ENCODE results near the gene SHMT1.
"Not testable (repeated sequence)": the region's sequence is repeated elsewhere in the genome, so short reads cannot be mapped to it uniquely, and the experiment has no call there.

The SHMT1 gene

DNA sequence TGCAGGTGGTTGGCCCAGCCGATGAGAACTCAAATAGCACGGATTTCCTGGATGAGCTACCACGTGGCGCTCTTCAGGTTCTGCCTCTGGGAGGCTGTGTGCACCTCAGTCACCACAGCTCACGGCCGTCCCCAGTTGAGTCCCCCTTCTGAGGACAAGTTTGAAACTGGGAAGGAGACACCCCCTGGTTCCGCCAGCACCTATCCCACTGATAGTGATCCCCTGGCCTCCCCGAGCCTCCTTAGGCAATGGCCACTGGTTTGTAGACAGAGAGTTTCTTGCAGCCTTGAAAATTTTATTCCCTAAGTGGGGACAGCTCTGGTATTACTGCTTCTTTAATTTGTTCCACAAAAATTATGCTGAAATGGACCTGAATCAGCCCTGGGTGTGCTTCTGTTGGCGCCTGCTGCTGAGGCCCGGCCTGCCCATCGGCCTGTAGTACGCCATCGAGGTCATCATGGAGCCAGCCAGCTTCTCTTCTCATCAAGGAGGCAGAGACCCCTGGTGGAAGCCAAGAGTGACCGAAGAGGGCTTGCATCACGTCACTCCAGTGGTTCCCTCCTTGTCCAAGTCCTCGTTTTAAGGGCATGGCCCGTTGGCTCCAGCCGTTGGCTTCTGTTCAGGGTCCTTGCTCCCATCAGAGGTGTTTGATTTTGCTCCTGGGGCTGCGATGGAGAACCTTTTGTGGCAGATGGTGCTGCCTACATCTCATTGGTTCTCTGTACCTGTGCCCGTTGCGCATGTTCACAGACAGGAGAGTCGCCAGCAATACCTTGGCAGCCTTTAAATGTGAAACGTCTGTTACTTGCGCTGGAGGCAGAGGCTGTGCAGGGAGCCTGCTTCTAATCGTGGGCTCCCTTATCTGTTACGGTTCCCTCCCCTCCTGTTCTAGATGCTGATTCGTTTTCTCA, 39.0 kb downstream of the SHMT1 start:
- no peak for FAIRE-seq

DNA sequence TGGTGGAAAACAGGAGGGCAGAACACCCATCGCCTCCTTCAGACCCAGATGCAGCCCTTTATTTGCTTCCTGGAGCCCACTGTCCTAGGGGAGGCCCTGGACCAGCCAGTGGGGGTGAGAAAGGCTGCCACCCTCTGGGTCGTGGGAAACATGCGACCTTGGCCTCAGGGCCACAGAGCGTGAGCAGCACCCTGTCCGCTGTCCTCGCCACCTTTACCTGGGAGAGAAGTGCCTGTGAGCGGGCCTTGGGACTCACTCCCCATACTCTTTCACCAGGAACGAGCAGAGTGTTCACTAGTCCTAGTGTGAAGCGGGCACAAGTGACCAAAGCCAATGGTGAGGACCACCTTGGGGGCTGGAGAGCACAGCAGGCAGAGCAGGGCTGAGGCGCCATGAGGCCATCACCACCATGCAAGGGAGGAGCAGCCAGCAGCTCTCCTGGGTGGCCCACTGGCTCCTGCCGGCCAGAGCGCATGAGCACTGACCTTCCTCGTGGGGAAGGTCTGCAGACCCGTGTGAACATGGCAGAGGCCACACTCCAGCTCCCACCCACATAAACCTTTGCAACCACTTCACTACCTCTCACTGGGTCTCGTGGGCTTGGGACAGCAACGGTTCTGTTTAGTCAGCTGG, 39.7 kb downstream of the SHMT1 start:
- no peak for FAIRE-seq

DNA sequence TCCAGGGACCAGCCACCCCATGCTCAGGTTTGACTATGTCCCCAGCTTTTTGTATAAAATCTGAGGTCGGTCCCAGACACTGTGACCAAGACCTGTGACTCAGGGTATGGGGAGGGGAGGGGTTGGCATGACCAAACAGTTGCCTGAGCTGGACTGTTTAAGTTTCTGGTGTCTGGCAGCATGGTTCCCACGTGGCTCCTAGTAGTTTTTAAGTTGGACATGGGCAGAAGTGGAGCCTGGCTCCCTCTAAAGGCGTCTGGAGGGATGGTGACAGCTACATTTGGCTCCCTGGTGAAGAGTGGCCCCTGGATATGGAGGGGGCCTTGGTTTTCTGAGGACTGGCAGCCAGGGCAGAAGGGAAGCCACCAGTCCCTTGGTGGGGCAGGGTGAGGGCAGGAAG, 40.3 kb downstream of the SHMT1 start:
- no peak for FAIRE-seq

DNA sequence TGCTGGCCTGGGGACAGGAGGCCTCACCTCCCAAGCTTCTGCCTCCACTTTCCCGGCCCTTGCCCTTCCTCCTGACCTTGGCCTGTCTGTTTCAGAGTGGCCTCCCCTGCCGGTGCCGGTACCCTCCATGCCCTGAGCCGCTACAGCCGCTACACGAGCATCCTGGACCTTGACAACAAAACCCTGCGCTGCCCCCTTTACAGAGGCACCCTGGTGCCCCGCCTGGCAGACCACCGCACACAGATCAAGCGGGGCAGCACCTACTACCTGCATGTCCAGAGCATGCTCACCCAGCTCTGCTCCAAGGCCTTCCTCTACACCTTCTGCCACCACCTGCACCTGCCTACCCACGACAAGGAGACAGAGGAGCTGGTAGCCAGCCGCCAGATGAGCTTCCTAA, 40.8 kb downstream of the SHMT1 start:
- FAIRE-seq: no peak

DNA sequence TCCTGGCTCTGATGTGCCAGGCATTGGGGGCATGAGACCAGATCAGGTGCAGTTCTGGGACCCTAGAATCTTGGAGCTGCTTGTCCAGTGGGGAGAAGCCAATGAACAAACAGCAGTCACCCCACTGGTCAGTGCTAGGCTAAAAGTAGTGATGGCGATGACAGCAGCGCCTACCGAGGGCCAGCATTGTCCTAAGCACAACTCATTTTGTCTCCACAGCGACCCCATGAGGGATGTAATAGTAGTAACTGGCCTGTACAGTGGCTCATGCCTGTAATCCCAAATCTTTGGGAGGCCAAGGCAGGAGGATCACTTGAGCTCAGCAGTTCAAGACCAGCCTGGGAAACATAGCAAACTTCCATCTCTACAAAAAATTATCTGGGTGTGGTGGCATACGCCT, 42.0 kb downstream of the SHMT1 start:
- no peak for FAIRE-seq

DNA sequence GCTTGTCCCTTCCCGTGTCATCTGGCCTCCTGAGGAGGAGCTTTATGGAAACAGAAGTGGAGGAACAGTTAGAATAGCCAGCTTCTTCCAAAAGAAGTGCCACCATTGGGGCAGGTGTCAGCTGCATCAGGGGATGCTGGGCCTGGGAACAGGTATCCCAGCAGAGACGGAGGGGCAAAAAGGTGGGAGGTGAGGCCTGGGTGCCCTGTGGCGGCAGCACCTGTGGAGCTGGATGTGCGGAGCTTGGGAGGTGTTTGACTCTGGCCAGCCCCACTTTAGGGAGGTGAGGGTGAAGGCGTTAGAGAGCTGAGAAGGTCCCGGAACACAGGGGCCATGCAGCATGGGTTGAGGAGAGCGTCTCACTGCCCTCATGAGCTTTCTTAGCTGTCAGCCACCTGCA, 43.0 kb downstream of the SHMT1 start:
- FAIRE-seq: no peak

DNA sequence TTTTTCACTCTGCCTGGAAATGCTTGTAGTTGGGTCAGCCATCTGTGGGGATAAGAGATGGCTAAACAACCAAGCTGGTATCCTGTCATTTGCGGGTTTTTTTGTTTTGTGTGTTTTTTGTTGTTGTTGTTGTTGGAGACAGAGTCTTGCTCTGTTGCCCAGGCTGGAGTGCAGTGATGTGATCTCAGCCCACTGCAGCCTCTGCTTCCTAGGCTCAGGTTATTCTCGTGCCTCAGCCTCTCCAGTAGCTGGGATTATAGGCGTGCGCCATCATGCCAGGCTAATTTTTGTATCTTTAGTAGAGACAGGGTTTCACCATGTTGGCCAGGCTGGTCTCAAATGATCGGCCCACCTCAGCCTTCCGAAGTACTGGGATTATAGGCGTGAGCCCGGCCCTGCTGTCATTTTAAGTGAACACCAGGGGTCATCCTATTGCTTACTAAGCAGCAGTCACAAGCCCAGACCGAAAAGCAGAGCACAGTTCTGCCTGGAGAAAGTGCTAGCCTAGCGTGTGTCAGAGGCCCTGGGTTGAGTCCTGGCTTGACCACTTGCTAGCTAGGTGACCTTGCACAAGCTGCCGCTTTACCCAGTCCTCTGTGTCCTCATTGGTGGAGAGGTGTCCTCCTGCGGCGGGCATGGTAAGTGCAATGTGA, 43.6 kb downstream of the SHMT1 start:
- FAIRE-seq: no peak

DNA sequence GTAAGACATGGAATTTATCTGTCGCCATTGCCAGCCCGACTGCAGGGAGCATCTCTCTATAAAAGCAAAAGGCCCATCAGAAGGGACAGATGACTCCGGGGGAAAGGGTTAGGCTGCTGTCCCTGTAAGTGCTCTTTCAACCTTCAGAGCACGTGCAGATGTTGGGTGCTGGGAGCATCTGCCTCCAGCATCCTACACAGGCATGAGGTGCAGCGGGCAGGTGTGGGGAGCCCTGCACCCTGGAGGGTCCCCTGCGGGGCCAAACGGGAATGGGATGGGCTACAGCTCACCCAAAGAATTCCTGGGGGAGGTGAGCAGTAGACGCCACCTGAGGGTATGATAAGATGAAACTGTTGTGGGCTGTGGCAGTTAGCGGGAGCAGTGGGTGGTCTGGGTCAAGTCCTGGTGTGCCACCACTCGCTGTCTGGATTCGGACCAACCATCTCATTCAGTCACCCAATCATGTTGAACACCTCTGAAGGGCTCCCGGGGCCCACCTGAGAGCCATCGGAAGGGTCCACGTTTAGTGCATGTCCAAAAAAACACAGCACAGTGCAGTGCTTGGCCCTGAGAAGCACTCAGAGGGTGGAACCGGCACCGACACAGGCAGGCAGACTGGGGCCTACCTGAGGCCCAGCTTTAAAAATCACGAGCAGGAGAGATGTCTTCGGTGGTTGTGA, 44.4 kb downstream of the SHMT1 start:
- FAIRE-seq: no peak

DNA sequence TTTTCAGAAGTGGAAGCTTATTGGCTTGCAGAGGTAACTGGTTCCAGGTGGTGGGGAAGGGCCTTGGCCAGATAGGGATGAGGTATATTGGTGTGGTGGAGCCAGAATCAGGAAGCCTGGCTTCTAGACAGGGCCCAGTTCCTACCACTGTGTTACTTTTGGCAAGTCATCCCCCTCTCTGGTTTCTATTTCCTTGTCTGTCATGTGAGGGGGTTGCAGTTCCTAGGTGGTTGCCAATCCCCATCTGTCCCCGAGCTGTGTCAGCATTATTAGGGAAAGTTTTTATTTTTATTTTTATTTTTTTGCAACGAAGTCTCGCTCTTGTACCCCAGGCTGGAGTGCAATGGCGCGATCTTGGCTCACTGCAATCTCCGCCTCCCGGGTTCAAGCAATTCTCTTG, 45.2 kb downstream of the SHMT1 start:
- FAIRE-seq: no peak

DNA sequence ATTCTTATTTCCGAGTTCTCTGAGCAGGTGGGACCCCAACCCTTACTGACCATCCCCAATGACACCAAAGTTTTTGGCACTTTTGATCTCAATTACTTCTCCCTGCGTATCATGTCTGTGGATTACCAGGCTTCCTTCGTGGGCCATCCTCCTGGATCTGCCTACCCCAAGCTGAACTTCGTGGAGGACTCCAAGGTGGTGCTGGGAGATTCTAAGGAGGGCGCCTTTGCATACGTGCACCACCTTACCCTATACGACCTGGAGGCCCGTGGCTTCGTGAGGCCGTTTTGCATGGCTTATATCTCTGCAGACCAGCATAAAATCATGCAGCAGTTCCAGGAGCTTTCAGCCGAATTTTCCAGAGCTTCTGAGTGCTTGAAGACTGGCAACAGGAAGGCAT, 47.4 kb downstream of the SHMT1 start:
- FAIRE-seq: no peak

DNA sequence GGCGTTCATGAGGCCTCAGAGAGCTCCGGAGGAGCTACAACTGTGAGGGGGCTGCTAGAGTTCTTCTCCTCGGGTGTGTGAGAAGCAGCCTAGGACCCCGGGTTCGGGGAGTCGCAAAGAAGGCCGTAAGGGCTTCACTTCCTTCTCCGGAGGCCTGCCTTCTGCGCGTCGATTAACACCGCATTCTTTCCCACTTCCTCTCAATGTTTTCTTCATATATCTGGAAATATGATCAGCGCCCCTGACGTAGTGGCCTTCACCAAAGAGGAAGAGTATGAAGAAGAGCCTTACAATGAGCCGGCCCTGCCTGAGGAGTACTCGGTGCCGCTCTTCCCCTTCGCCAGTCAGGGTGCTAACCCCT, 47.8 kb downstream of the SHMT1 start:
- no peak for FAIRE-seq

DNA sequence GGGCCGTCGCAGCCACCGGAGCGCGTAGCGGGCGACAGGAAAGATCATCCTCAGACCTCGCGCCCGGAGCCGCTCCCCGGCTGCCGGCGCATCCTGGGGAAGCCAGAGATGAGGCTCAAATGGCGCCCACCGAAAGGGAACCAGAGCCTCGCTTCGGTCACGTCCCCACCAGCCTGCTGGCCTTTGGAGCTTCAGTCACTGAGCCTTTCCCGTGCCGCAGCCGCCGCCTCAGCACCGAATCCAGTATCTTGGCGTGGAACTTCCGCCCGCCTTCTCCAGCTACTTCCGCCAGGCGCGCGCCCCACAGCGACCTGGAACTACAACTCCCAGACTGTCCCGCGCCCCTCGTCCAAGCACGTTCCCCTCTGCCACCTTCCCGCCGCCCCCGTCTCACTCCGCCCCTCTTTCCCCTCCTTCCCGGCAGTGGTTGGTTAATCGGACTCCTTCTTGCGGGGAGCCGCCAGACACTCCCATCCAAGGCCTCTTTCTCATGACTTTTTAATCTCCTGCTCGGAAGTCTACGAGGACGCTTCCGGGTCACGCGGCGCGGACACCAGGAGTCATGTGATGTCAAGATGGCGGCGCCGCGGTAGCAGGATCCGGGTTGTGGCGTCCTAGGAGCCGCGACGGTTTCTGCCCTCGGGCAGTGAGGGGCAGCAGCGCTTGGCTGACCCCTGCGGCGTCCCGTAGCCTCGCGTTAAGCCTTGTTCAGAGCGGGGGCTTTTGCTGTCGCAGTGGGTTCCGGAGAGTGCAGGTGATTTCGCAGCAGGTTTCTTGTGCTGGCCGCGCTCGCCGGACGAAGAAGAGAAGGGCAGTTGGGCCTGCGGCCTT, 48.4 kb downstream of the SHMT1 start, which contains the start of the genes SMCR8 and TOP3A:
Gene SMCR8, plus strand, starts transcription at position 563 of the 831 bp plus-strand sequence. CDS start 497 bp downstream, outside the sequence.
Gene TOP3A, minus strand, starts transcription at position 264 of the 831 bp plus-strand sequence. Its CDS starts 216 bp downstream, at position 48.
- peak; percentile 93 for FAIRE-seq

DNA sequence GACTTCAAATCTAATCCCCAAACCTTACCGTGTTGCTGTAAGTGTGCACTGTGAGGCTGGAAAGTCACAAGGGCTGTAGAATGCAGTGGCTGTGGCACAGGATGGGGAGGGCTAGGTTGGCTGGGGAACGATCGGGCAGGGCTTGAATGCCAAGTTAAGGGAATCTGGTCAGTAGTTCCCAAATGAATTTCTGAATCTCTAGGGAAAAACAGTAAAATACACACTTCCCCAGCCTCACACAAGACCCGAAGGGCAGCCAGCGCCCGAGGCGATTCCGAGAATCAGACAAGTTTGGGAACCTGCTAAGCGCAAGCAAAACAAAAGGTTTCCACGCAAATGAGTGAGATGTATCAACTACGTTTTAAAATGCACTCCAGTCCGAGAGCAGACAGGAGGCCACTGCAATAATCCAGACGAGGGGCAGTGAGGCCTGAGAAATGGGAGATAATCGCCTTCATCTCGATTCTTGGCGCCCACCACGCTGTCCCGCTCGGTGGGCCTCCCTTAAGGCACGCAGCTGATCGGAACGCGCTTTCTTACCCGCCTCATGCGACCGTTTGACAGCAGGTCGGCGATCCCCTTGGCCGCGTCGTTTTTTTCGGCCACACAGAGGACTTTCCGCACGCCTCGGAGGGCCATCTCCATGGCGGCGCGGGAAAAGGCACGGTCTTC, 49.2 kb downstream of the SHMT1 start:
- FAIRE-seq: no peak

DNA sequence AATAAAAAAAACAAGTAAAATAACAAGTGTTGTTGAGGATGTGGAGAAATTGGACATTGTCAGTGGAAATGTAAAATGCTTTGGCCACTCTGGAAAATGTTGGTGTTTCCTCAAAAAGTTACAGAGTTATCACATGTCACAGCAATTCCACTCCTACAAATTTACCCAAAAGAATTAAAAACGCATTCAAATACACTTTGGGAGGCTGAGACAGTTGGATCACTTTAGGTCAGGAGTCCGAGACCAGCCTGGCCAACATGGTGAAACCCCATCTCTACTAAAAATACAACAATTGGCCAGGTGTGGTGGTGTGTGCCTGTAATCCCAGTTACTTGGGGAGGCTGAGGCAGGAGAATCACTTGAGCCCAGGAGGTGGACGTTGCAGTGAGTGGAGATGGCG, 54.1 kb downstream of the SHMT1 start:
- FAIRE-seq: no peak

DNA sequence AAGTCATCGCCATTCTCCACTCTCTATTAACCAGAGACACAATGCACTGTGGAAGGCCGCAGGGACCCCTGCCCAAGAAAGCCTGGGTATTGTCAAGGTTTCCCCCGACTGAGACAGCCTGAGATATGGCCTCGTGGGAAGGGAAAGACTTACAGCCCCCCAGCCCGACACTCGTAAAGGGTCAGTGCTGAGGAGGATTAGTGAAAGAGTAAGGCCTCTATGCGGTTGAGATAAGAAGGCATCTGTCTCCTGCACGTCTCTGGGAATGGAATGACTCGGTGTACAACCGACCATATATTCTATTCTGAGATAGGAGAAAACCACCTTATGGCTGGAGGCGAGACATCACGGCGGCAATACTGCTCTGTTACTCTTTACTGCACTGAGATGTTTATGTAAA, 60.1 kb downstream of the SHMT1 start:
- FAIRE-seq: not testable (repeated sequence)

DNA sequence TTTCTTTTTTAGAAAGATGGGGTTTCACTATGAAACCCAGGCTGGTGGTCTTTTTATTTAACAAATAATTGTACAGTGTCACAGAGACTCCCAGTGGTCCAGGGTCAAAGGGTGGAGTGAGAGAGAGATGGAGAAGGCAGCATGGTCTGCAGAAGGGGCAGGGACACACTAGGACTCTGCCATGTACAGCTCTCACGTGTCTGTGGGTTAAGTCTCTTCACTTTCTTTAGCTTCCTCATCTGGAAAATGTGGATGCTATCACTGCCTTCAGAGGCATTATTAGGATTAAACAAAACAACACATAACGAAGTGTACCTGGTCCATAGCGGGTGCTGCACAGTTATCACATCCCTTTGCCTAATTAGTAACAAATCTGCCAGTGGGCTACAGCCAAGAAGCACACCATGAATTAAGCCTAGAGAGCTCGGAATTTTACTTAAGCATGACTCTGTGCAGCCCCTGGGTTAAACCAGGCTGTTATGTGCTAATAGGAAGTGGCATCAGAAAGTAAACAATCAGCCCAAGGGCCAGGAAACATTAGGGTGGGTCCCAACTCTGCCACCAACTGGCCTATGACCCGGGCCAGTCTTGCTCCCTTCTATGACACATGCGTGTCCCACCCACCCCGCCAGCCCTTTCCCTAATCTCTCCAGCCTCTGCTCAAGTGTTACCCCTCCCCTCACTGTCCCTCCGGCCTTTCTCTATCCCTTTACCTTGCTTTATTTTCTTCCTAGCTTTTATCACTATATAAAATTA, 62.4 kb downstream of the SHMT1 start:
- FAIRE-seq: no peak

DNA sequence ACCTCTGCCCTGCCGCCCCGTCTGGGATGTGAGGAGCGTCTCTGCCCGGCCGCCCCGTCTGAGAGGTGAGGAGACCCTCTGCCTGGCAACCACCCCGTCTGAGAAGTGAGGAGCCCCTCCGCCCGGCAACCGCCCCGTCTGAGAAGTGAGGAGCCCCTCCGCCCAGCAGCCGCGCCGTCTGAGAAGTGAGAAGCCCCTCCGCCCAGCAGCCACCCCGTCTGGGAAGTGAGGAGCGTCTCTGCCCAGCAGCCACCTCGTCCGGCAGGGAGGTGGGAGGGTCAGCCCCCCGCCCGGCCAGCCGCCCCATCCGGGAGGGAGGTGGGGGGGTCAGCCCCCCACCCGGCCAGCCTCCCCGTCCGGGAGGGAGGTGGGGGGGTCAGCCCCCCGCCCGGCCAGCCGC, 65.3 kb downstream of the SHMT1 start:
- not testable (repeated sequence) for FAIRE-seq

DNA sequence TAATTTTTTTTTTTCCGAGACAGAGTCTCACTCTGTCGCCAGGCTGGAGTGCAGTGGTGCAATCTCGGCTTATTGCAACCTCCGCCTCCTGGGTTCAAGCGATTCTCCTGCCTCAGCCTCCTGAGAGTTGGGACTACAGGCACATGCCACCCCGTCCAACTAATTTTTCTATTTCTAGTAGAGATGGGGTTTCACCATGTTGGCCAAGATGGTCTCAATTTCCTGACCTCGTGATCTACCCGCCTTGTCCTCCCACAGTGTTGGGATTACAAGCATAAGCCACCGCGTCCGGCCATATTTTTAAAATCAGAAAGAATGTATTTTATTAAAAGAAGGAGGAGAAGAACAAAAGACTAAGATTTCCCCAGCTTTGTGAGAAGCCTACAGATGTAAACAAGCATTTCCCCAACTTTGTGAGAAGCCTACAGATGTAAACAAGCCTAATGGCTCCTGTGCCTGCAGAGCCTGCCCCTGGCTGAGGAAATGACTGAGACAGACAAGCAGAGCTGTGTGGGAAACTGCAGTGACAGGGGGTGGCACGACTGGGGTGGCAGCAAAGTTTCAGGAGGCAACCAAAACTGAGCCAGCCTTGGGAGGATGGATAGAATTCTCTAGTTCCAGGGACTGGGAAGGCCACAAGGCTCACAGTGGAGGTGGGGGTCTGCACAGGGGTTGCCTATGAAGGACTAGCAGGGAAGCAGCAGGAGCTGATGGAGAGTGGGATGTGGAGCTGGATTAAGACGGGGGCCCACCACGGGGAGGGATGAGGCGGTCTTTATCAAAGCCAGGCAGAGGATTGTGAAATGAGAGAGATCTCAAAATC, 71.4 kb downstream of the SHMT1 start:
- FAIRE-seq: no peak

DNA sequence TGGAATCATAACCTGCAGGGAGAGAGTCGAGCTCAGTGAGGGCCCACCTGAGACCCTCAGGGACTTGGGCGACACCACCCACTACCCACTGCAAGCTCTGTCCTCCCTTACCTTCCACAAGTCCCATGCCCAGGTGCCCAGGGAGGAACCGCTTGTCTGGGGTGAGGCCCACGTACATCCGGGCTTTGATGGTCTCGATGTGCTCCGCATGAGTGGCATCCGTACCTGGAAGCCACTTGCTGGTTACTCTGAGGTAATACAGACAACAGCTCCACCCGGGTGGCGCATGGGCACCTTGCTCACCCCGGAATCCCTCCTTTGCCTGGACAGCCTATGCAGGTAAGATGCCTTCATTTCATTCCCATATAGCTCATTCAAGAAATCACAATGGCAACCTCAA, 78.1 kb downstream of the SHMT1 start:
- no peak for FAIRE-seq

DNA sequence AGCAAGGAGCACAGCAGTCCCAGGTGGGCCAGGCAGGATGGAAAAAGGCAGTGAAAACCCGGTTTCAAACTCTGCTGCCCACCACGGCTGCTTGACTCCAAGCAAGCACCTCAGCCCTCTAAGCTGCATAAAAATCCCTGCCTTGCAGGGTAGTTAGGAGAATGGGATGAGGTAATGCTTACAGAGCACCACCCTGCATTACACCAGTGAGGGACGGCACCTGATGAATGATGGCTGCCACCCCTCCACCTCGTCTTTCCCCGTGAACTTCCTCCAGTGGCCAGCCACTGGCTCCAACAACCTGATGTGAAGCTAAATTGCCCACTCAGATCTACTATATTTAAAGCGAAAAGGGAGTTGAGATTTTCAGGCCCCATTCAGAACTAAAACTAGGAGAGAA, 81.6 kb downstream of the SHMT1 start:
- FAIRE-seq: no peak

Measured in TTC549 (cell line).